Motor neuron (in vitro differentiated cells): Measurements from ENCODE around the gene LYSMD1. TPM values are rescaled to one million over a fixed set of nuclear protein-coding genes. Genes with fewer than 3 reads are reported as not detected.

Experiments
- ATAC-seq, 8 experiments: fragments of 200-7000 bp; cut with Tn5 transposase; replicated peaks in 6 of 8; 2 replicates each; pipeline ENCODE4 v1.8.0; 2021; ENCODE audit warnings: mild to moderate bottlenecking in 8 of 8, moderate library complexity in 8 of 8
- H3K27ac ChIP-seq, 2 donors: fragments of 250-450 bp; sonication (Bioruptor Pico); 2 replicates each; pipeline ENCODE4 v1.9.0; 2021; ENCODE audit warnings: antibody characterized with exemption in 2 of 2, mild to moderate bottlenecking in 2 of 2, moderate library complexity in 1 of 2
- H3K4me1 ChIP-seq, 2 donors: fragments of 250-450 bp; sonication (Bioruptor Pico); replicated peaks in 1 of 2; 2 replicates each; pipeline ENCODE4 v1.6.1; 2021; ENCODE audit warnings: antibody characterized with exemption in 2 of 2, mild to moderate bottlenecking in 2 of 2, moderate library complexity in 1 of 2
- H3K4me3 ChIP-seq, 5 donors: fragments of 250-450 bp; sonication (Bioruptor Pico); 2 replicates each; pipeline ENCODE4 v1.9.0; 2021; ENCODE audit warnings: antibody characterized with exemption in 5 of 5, mild to moderate bottlenecking in 5 of 5, moderate library complexity in 4 of 5
- WGBS, 10 experiments: fragments of 450-650 bp; shearing (Covaris generic); methylation state at CpG; one replicate each; pipeline ENCODE4 v1.0.0; 2022; 5-methylcytosine and 5-hydroxymethylcytosine counted together
- in situ Hi-C, 9 experiments: fragments of 400-800 bp; cut with MboI; loops; one replicate each; pipeline ENCODE4 v1.15.0; 2021; ENCODE audit warnings: low sequenced_read_pairs in 9 of 9, low pct_unique_long_range_greater_than_20kb in 2 of 9; ENCODE audit not compliant: unreplicated experiment in 9 of 9
- total RNA-seq, 8 experiments: library from RNA; unstranded; fragments of 300-600 nt; gene quantifications; 2 replicates each; pipeline versions ENCODE4 v1.2.3 to v1.2.4, GENCODE V29; 2022

Gene LYSMD1
- total RNA-seq, 8 experiments from 2014 or later, result 4.4 to 31.2 (median 18.1) TPM

DNA sequence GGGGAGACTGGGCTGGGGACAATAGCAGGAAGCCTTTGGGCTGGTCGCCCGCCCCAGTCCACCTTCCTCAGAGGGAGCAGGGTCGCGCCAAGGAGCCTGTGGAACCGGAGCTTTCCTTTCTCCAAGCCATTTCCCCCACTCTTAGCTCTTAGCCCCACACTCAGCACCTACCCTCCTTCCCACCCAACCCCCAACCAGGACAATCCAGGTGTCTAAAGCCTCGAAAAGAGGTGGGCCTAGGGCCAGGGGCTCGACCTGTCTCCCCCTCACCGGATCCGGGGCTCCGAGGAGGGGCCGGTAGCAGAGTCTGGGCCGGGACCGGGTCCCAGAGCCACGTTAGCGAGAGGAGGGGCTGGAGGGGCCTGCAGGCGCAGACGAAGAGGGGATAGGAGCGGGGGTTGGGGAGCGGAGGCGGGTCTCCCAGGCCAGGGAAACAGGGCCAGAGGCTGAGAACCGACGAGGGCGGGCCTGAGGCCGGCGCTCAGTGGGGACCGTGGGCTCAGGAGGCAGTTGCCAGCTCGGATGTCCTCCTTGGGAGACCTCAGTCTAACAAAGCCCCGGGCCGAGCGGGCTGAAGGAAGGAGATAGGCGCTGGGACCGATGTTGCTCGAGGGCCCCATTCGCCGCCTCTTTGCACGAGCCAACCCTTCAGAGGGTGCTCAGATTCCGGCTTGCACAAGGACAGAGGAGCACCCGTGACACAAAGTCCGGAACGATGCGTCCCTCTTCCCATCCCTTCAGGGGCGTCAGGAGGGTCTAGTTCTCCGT lies 20.2 kb downstream of the LYSMD1 start:
- peak overlapping the region; percentile 66 to 99 (median 88) for H3K4me3 ChIP-seq
- H3K27ac ChIP-seq, result peak overlapping the region; percentile 5 to 16
- peaks cover 30 to 38% of the 10 kb centered on the region in 2 donors for H3K4me1 ChIP-seq
- ATAC-seq, result peak in 6 of 8 experiments; percentile 1 to 4 (median 2)
- in situ Hi-C loops, result no loop called here
- 0 to 30% (median 0%) methylated on average over 1 to 6 of the region's 43 CpGs; no CpG with 5 or more reads in 3 of the 10 experiments for WGBS, 10 experiments

DNA sequence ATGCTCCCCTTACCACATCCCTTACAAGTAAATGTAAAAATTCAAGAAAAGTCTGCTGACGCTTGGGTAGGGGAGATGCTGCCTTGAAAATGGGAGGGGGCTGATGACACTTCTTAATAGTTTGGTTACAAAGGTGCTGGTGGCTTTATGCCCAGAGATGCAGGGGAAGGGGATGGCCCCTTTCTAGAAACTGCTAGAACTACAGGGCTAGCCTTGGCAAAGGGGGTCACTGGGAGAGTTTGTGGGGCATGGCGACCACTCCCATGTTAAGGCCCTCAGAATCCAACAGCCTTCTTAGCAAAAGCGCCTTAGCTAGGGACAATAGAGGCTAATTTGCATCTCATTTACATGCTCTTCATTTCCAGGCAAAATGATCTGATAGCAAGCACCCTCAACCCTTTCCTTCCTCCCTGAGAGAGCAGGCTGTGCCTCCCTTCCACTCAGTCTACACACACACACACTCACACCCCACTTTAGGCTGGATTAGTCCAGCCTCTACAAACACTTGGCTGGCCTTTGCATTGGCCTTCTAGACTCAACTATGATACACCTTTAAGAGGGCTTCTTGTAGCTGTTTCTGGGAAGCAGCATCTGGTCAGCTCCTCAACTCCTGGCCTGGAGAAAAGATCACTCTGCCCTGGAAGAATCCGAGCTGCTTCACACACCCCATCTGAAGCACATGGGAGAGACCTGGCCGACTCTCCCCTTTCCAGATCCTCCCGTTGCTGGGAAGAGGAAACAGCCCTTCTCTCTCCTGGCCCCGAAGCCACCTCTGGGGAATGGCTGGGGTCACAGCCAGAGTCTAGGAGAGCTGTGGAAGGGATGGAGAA lies 21.0 kb downstream of the LYSMD1 start:
- peaks cover 30 to 38% of the 10 kb centered on the region in 2 donors for H3K4me1 ChIP-seq
- H3K4me3 ChIP-seq, result peak overlapping the region; percentile 66 to 99 (median 88)
- in situ Hi-C loops, result no loop called here
- no peak for ATAC-seq
- WGBS, 10 experiments, result 44 to 86% (median 60%) methylated on average over 1 to 4 of the region's 7 CpGs; no CpG with 5 or more reads in 3 of the 10 experiments
- peak overlapping the region in 1 of 2 donors; percentile 16 for H3K27ac ChIP-seq

DNA sequence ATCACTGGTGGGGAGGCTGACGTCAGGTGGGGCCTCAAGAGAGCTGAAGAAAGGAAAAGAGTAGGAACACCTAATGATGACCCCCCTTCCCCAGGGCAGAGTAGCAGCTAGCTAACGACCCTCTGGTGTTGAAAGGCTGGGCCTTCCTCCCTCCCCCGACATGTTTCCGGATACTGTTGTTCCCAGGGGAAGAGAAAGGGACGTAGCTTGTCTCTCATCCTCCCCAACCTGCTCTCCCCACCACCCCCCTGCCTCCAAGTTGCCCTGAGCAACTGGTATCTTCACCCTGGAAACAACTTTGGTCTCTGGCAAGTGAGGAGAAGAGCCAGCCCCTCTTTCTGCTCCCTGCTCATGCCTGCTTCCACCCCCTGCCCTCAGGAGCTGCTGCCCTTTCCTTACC lies 21.7 kb downstream of the LYSMD1 start:
- 10 to 13% methylated on average over 2 to 3 of the region's 5 CpGs; no CpG with 5 or more reads in 8 of the 10 experiments for WGBS, 10 experiments
- Histone ChIP-seq H3K4me1 (peaks cover 30 to 38% of the 10 kb centered on the region in 2 donors), H3K27ac (peak overlapping the region in 1 of 2 donors; percentile 4), H3K4me3 (peak overlapping the region; percentile 66 to 99 (median 88))
- no peak for ATAC-seq
- in situ Hi-C loops, result no loop called here

DNA sequence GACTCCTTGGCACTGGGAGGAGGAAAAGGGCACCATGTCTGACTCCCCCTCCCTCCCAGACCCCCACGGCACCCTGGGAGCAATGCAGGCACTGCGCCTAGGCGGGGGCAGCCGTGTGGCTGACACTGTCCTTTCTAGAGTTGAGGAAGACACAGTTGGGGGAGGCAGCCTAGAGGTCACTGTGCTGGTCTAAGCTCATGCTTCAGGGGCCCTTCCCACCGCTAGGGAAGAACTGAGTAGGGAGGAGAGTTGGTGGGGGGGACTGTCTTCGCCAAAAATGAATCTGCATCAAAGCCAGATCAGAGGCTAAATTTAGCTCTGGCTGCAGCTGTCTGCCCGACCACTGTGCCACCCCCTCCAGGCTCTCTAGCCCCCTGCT lies 22.7 kb downstream of the LYSMD1 start:
- H3K4me1 ChIP-seq, result peaks cover 30 to 38% of the 10 kb centered on the region in 2 donors
- peak overlapping the region in 1 of 2 donors; percentile 4 for H3K27ac ChIP-seq
- H3K4me3 ChIP-seq, result no peak overlapping the region
- in situ Hi-C loops, result no loop called here
- no peak for ATAC-seq
- 36 to 80% (median 54%) methylated on average over 1 to 4 of the region's 7 CpGs; no CpG with 5 or more reads in 4 of the 10 experiments for WGBS, 10 experiments

DNA sequence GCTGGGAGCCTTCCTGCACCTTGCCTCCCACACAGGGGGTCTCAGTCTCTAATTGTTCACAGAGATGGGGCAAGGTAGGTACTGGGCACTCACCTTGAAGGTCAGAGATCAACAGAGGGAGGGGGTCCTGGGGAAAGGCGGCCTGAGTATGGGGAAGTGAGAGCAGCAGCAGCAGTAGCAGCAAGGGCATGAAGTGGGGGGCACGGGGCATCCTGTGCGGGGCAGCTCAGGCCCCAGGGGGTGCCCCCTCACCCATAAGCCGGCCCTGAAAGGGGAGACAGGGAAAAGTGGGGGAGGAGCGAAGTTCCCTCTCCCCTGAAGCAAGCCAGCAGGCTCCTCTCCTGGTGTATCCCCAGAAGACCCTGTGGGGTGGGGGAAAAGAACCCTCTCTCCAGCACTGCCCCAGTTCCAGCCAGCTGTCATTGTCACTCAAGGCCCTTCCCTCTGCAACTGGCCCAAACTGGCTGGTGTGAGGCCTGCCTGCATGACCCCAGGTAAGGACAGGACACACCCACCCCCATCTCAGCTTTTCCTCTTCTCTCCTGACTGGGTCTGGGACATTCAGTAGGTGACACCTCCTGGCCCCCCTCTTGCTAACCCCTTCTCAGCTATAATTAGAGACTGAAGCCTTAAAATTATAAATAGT lies 23.2 kb downstream of the LYSMD1 start:
- peak overlapping the region in 1 of 2 donors; percentile 4 for H3K27ac ChIP-seq
- in situ Hi-C loops, result no loop called here
- peaks cover 28 to 34% of the 10 kb centered on the region in 2 donors for H3K4me1 ChIP-seq
- no peak overlapping the region for H3K4me3 ChIP-seq
- 20 to 100% methylated on average over 1 to 2 of the region's 5 CpGs; no CpG with 5 or more reads in 8 of the 10 experiments for WGBS, 10 experiments
- peak in 2 of 8 experiments; percentile 4 to 8 for ATAC-seq

DNA sequence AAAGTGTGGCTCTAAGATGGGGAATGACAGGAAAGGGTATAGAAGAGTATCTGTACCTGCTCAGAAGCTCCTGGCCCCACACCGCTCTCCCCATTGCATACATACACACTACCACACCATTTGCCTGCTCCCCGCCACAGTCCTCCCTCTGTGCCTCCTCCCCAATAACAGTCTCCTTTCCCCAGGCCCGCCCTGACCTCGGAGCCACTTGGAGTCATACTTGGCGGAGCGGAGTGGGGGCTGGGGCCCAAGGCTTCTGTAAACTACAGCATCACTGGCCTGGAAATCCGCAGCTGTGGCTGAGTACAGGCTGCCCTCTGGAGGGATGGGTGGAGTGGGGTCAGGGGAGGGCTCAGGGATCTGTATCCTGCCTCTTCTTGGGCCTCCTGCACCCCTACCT lies 27.9 kb downstream of the LYSMD1 start:
- ATAC-seq, result no peak
- 86 to 100% (median 95%) methylated on average over 1 to 4 of the region's 7 CpGs; no CpG with 5 or more reads in 6 of the 10 experiments for WGBS, 10 experiments
- Histone ChIP-seq H3K27ac (no peak overlapping the region), H3K4me3 (no peak overlapping the region), H3K4me1 (peaks cover 2 to 7% of the 10 kb centered on the region in 2 donors)
- in situ Hi-C loops, result no loop called here

DNA sequence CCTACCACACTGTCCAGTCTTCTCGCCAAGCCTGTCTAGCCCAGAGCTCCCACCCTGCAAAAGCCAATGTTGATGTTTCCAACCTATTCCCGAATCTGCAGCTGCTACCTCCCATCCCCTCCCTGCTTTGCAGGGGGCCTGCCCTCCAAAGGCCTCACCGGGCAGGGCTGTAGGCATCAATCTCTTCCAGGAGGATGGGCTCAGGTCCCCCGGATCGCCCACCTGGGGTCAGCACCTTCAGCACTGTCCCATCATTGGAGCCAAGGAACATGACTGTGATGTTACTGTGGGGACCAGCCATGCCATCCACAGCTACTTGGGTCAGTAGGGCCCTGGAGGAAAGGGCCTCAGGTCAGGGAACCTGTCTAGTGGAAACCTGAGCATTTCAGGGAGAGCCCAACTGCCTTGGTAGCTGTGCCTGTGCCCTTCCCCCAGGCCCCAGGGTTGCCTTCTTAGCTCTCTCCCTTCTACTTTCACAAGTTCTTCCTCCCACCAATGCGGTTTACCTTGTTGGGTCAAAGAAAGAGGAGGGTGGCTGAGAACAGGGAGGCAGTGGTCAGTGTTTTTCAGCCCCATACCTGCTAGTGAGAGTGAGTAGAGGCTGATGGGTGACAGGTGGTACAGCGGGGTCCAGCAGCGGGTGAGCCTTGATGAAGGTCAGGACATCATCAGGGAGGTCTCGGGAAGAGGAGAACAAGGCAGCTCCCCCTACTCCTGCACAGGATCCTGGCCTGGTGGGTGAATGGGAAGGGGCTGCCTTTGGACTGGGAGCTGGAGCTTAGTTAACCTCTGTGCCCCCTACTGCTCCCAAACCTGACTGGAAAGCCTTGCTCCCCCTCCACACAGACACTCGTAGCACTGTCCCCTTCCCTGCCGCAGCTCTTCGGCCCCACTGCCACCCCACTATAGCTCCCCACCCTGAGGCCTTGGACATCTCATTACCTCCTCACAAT lies 30.0 kb downstream of the LYSMD1 start:
- Histone ChIP-seq H3K4me1 (peaks cover 8 to 15% of the 10 kb centered on the region in 2 donors), H3K27ac (no peak overlapping the region), H3K4me3 (no peak overlapping the region)
- 66 to 93% (median 91%) methylated on average over 3 to 6 of the region's 12 CpGs; no CpG with 5 or more reads in 5 of the 10 experiments for WGBS, 10 experiments
- no peak for ATAC-seq
- in situ Hi-C loops, result no loop called here

DNA sequence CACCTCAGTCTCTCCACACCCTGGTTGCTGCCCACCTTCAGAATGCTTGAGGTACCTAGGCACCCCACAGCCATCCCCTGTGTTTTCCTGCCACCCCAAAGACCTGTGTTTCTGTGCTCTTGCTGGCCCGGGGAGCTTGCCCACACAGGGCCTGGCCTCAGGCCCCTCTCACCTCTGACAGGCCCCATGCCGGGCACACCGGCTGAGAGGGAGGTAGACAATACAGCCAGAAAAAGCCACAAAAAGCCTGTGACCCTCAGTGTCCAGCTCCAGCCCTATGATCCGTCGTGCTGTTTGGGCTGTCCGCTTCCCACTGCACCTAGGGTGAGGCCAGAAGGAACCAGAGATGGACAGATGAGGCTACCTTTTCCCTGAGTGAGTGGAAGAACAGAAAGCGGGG lies 30.7 kb downstream of the LYSMD1 start:
- Histone ChIP-seq H3K4me1 (peaks cover 8 to 15% of the 10 kb centered on the region in 2 donors), H3K4me3 (no peak overlapping the region), H3K27ac (no peak overlapping the region)
- ATAC-seq, result no peak
- in situ Hi-C loops, result no loop called here
- WGBS, 10 experiments, result 80 to 100% (median 89%) methylated on average over 1 to 6 of the region's 7 CpGs; no CpG with 5 or more reads in 7 of the 10 experiments

DNA sequence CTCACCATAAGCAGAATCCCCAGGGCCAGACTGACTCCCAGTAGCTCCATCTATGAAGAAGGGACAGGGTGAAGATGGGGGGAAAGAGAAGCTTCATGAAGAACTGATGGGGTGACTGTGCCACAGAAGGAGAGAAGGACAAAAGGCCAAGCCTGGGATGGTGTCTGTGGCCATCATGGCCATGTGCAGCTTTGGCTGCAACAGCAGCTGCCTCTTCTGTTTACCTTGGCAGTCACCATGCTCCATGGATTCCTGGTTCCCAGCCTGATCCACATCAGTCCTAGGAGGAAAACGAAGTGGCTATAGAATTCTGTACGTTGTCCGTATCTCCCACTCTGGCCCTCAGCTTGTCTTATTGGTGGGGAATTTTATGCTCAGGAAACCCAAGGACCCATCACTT lies 31.3 kb downstream of the LYSMD1 start:
- Histone ChIP-seq H3K4me3 (no peak overlapping the region), H3K4me1 (peaks cover 8 to 15% of the 10 kb centered on the region in 2 donors), H3K27ac (no peak overlapping the region)
- no peak for ATAC-seq
- 40 to 100% (median 92%) methylated on average over 1 to 3 of the region's 3 CpGs; no CpG with 5 or more reads in 2 of the 10 experiments for WGBS, 10 experiments
- in situ Hi-C loops, result no loop called here

DNA sequence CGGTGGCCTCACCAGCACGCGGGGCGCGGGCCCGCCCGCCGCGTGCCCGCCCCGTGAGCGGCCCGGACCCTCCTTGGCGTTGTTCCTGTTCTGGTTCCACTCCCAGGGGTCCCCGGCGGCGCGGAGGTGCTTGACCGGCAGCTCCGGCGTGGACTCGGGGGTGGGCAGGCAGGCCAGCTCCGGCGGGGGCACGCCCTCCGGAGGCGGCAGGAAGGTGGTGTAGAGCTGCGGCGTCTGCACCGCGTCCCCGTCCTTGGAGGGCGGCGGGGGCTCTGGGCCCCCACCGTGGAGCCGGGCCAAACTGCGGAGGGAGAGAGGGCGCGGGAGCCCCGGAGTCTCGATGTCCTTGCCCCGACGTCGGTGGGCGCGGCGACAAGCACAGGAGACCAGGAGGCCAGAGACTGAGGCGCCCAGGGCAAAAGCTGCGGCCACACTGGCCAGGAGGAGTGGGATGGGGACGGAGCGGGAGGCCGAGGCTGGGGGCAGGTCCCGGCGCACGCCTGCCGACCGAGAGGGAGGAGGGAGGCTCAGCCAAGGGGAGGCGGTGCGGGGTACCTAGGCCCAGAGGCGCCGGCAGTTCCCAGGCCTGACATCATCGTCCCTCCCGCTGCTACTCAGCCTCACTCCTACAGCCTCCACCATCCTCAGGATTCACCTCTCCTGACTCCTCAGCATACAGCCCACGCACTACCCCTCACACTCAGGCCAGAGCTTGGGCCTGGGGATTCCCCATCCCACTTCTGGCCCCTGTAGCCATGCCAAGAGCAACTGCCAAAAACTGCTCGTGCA lies 32.5 kb downstream of the LYSMD1 start:
- WGBS, 10 experiments, result 73 to 86% methylated on average over 4 of the region's 65 CpGs; no CpG with 5 or more reads in 8 of the 10 experiments
- H3K27ac ChIP-seq, result no peak overlapping the region
- H3K4me1 ChIP-seq, result peaks cover 8 to 15% of the 10 kb centered on the region in 2 donors
- peak in 1 of 8 experiments; percentile 13 for ATAC-seq
- no peak overlapping the region for H3K4me3 ChIP-seq
- in situ Hi-C loops, result no loop called here

DNA sequence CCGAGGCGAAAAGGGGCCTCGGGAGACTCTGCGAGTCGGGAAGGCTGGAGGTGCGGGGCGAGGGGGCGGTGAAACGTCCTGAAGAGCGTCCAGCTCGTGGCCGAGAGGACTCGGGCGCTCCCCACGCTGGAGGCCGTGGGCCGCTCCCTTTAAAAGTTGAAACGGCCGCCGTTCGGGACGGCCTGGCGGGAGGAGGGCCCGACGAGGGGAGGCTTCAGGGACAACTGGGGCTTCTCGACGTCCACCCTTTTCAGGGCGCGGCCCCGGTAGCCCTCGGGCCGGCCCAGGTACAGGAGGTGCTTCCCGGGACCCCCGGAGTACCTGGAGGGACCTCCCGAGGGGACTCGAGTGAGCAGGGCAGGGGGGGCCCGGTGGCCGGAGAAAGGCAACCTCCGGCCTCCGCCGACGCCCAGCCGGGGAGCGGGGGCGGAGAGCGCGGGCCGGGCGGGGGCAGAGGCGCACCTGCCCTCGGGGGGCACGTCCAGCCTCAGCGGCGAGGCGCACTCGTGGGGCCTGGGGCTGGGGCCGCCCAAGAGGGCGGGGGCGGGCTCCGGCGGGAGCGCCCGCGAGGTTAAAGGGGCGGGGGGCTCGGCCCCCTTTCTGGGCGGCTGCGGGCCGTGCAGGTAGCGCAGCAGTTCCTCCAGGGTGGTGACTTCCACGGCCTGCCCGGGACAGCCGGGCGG lies 33.2 kb downstream of the LYSMD1 start:
- 60 to 90% (median 77%) methylated on average over 1 to 22 of the region's 74 CpGs; no CpG with 5 or more reads in 6 of the 10 experiments for WGBS, 10 experiments
- H3K4me3 ChIP-seq, result no peak overlapping the region

More for the DNA sequence above, 33.2 kb downstream of the LYSMD1 start:
- Histone ChIP-seq H3K4me1 (peaks cover 8 to 15% of the 10 kb centered on the region in 2 donors), H3K27ac (no peak overlapping the region)
- ATAC-seq, result no peak
- in situ Hi-C loops, result no loop called here
